T47D (cell line): Measurements from ENCODE around the gene FGD4.

Experiments used
- DNase-seq, 2 experiments: peaks; one replicate each; pipeline versions ENCODE4 v3.0.0 to v3.0.0-alpha.2; 2011 to 2012; ENCODE audit warnings: low read depth in 1 of 2, low spot score in 1 of 2
- JUND ChIP-seq: IDR thresholded peaks from 2 replicates; pipeline ENCODE4 v1.6.1; 2012; ENCODE audit warnings: low read depth
- in situ Hi-C: cut with HindIII; loops from 2 replicates; pipeline ENCODE4 v1.10.0; 2016; ENCODE audit warnings: low sequenced_read_pairs, low pct_unique_long_range_greater_than_20kb

FGD4 gene

GRCh38 chr12:32471591-32472001, 72.2 kb downstream of the FGD4 start:
- in situ Hi-C loops: no loop called here

DNA sequence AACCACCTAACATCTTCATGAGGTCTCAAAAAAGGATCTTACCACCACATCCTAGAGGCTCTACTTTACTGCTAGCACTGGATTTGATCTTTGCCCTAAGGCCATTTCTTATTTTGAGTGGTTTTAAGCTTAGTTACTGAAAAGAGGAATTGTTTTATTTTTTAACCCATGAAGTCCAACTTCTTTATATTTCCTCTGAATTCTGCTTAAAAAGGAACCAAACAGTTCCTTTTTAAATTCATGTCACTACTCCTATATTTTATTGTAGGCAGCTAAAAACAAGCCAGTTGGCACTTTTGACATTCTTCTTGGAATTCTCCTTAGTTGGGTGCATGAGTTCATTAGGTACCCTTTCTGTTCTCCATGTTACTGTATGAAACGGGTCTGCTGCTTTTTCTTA, 76.4 kb downstream of the FGD4 start:
- no peak for DNase-seq
- no peak for TF ChIP-seq JUND
- in situ Hi-C loops: no loop called here

More at GRCh38 chr12:32471591-32472001, 72.2 kb downstream of the FGD4 start:
- no peak for TF ChIP-seq JUND
- no peak for DNase-seq

- no peak for TF ChIP-seq JUND
- peak in 1 of 2 experiments; percentile 46 for DNase-seq
- in situ Hi-C loops: no loop called here
Observed at GRCh38 chr12:32476446-32476845, 77.1 kb downstream of the FGD4 start.

DNA sequence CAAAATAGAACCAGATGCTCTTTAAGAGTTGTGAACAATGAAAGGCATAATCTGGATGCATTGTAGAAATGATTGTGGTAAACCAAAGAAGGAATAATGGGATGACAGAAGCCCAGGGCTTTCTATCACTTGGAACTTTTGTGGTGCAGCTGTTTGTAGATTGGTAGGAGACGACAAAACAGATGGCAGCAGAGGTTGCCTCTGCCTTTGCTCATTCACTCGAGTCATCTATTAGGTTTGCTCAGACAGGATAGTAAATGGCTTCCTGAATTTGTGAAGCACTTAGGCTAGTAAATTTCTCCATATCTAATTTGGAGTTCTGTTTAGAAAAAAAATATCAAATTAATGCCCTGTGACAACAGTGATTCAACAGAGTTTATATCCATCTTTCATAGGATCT, 78.4 kb downstream of the FGD4 start:
- in situ Hi-C loops: no loop called here
- no peak for DNase-seq
- TF ChIP-seq JUND: no peak

GRCh38 chr12:32478166-32478565, 78.8 kb downstream of the FGD4 start:
- no peak for DNase-seq

GRCh38 chr12:32478858-32479725, 79.7 kb downstream of the FGD4 start:
- no peak for DNase-seq
- in situ Hi-C loops: no loop called here
- no peak for TF ChIP-seq JUND

More at GRCh38 chr12:32478166-32478565, 78.8 kb downstream of the FGD4 start:
- in situ Hi-C loops: no loop called here
- no peak for TF ChIP-seq JUND

DNA sequence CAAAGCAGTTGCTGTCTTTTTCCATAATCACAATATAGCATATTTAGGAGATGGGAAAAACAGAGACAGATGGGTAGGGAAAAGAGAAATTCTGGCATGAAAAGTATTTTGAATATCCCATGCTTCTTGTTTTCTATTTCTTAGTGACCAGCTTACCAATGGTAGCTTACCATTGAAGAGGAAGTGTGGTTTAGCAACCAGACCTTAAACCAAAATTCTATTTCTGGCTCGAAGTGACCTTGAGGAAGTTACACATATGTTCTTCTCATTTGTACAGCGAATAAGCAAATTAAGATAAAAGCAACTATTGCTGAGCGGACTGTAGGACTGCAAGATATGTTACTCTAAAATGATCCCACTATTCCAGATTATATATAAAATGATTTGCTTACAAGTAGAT, 82.9 kb downstream of the FGD4 start:
- no peak for TF ChIP-seq JUND
- DNase-seq: no peak
- in situ Hi-C loops: no loop called here

- in situ Hi-C loops: no loop called here
- no peak for TF ChIP-seq JUND
- DNase-seq: no peak
Observed at GRCh38 chr12:32483499-32483898, 84.1 kb downstream of the FGD4 start.

DNA sequence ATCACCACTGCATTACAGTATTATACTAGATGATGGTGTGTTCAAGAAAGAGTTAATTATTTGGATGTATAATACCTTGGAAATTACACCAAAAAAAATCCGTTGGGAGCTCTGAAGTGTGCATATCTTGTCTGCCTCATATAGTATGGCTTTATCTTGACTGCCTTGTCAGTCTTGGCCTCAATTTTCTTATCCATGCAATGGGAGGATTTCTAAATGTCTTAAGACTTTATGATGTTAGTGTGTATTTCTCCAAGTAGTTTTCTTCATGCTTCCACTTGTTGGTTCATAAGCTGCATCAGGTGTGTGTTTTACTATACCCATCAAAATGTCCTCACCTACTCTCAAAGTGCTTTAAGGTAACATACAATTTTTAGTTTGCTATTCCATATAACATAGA, 84.6 kb downstream of the FGD4 start:
- DNase-seq: no peak
- TF ChIP-seq JUND: no peak
- in situ Hi-C loops: no loop called here

GRCh38 chr12:32486158-32486557, 86.8 kb downstream of the FGD4 start:
- no peak for TF ChIP-seq JUND
- DNase-seq: no peak
- in situ Hi-C loops: no loop called here

DNA sequence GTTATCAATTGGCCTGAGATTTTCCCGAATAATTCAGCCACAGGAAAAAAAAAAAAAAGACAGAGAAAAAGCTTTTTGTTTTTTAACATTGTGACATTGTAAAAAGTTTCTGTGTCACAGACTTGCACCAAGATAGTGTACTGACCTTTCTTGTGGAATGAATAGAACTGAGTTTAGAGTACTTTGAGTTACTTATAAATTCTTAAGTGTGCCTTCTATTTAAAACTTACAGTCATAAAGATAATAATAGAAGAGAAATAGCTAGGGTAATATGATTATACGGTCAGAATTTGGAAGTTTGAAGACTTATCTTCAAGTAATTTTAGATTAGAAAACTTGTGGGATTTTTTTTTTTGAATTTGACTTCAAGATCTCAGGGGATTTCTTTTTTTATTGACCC, 88.8 kb downstream of the FGD4 start:
- no peak for TF ChIP-seq JUND

GRCh38 chr12:32489070-32489469, 89.7 kb downstream of the FGD4 start:
- in situ Hi-C loops: no loop called here
- no peak for TF ChIP-seq JUND
- no peak for DNase-seq

More for the DNA sequence above, 88.8 kb downstream of the FGD4 start:
- DNase-seq: no peak
- in situ Hi-C loops: no loop called here

- no peak for DNase-seq
- no peak for TF ChIP-seq JUND
- in situ Hi-C loops: no loop called here
Observed at GRCh38 chr12:32490801-32491200, 91.4 kb downstream of the FGD4 start.

DNA sequence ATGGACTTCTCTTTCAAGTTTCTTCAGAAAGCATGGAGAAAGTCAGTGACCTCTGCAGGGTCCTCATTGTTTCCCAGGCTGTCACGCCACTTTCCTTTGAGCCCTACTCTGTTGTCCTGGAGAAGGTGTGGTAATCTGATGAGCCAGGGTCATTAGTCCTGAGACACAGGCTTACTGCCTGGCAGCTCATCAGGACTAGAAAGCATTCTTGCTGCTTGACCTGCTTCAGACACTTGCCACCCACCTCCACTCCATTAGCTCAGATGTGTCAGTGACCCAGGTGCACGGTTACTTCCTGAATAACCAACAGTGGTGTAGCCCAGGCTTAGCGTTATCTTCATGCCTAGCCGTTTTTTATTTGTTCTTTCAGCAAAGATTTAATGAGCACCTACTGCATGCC, 93.9 kb downstream of the FGD4 start:
- no peak for TF ChIP-seq JUND
- in situ Hi-C loops: no loop called here
- DNase-seq: no peak
